Measurements from ENCODE around the gene ECSCR. TPM values are rescaled to one million over a fixed set of nuclear protein-coding genes. Genes with fewer than 3 reads are reported as not detected.
"Not testable (repeated sequence)": the region's sequence is repeated elsewhere in the genome, so short reads cannot be mapped to it uniquely, and the experiment has no call there.

The ECSCR gene
- total RNA-seq, result not detected

DNA sequence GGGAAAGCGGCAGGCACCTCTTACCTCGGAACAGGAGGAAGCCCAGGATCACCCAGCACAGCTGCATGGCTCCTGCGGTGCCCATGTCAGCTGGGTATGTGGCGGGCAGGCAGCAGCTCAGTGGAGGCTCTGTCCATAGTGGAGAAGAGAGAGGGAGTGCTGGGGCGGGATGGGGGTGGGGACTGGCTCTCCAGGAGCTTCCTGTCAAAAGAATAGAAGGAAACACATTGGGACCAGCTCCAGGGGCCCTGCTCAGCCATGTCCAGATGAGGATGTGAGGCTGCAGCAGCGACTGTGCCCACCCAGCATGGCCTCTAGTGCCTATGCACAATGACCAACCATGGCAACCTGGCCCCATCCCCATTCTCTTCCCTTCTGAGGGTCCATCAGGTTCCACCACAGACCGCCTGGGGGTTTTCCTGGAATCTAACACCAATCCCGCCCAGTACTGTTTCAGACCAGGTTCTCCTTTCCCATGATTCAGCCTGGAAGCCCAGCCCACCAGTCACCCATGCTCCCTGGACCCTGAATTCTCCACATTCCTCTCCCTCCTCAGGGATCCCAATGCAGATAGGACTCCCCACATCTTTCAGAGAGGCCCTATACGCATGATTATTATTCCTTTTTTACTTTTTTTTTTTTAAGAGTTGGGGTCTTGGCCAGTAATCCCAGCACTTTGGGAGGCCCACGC is at the start of gene ECSCR:
Gene ECSCR (minus strand): TSS at position 158 of the 691 bp plus-strand sequence. CDS start 73 bp downstream, at position 85.
- ATAC-seq (no peak), DNase-seq (no peak)
- H3K27me3 Mint-ChIP-seq (ENCODE audit: low read depth), result peaks cover 13% of the 10 kb centered on the region
- no peak within 1 kb of the TSS for H3K4me3 Mint-ChIP-seq
- H3K4me1 Mint-ChIP-seq (ENCODE audit: low read depth), result peaks cover 34% of the 10 kb centered on the region
- no peaks in the 10 kb centered on the region for H3K9me3 Mint-ChIP-seq (ENCODE audit: insufficient read depth)
- no peaks in the 10 kb centered on the region for H3K36me3 Mint-ChIP-seq (ENCODE audit: low read depth)
- peak within 1 kb of the TSS; percentile 25 for H3K27ac Mint-ChIP-seq
- ChIA-PET CTCF (interaction anchor here (0.9 to 1.4 kb wide), 3 partner anchors 40 to 51 kb away, joined by 3 to 9 read pairs (median 4); no protein-coding TSS in a partner anchor), POLR2A (interaction anchor here (0.9 kb wide), 1 partner anchor 14 kb away, joined by 4 read pairs; no protein-coding TSS in a partner anchor)

- ATAC-seq, H3K27ac Mint-ChIP-seq: not testable (repeated sequence)
- CTCF ChIA-PET, result interaction anchor here (1.7 to 3.9 kb wide), 2 partner anchors 8 to 82 kb away, joined by 12 to 24 read pairs; no protein-coding TSS in a partner anchor
Measured at GRCh38 chr5:139504722-139505121, 42.2 kb upstream of the ECSCR start.

GRCh38 chr5:139503879-139504278 is 41.3 kb upstream of the ECSCR start:
- not testable (repeated sequence) for DNase-seq; H3K4me3 Mint-ChIP-seq; H3K4me1 Mint-ChIP-seq (ENCODE audit: low read depth); ATAC-seq; H3K9me3 Mint-ChIP-seq (ENCODE audit: insufficient read depth); H3K36me3 Mint-ChIP-seq (ENCODE audit: low read depth); H3K27ac Mint-ChIP-seq
- POLR2A ChIA-PET, result interaction anchor here (0.6 kb wide), 1 partner anchor 82 kb away, joined by 3 read pairs; no protein-coding TSS in a partner anchor
- CTCF ChIA-PET, result interaction anchor here (1.7 to 3.9 kb wide), 2 partner anchors 9 to 81 kb away, joined by 12 to 24 read pairs; no protein-coding TSS in a partner anchor
- peaks cover 22% of the 10 kb centered on the region for H3K27me3 Mint-ChIP-seq (ENCODE audit: low read depth)

More at GRCh38 chr5:139504722-139505121, 42.2 kb upstream of the ECSCR start:
- peaks cover 20% of the 10 kb centered on the region for H3K27me3 Mint-ChIP-seq (ENCODE audit: low read depth)
- H3K4me1 Mint-ChIP-seq (ENCODE audit: low read depth); POLR2A ChIA-PET; H3K36me3 Mint-ChIP-seq (ENCODE audit: low read depth); H3K4me3 Mint-ChIP-seq; H3K9me3 Mint-ChIP-seq (ENCODE audit: insufficient read depth); DNase-seq: not testable (repeated sequence)

DNA sequence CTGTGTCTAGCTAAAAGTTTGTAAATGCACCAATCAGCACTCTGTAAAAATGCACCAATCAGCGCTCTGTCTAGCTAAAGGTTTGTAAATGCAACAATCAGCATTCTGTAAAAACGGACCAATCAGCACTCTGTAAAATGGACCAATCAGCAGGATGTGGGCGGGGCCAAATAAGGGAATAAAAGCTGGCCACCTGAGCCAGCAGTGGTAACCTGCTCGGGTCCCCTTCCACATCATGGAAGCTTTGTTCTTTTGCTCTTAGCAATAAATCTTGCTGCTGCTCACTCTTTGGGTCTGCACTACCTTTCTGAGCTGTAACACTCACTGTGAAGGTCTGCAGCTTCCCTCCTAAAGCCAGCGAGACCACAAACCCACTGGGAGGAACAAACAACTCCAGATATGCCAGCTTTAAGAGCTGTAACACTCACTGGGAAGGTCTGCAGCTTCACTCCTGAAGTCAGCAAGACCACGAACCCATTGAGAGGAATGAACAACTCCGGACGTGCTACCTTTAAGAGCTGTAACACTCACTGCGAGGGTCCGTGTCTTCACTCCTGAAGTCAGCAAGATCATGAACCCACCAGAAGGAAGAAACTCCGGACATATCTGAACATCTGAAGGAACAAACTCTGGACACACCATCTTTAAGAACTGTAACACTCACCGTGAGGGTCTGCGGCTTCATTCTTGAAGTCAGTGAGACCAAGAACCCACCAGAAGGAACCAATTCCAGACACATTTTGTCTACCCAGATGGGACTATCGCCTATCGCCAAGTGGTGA is 40.7 kb upstream of the ECSCR start:
- peaks cover 22% of the 10 kb centered on the region for H3K27me3 Mint-ChIP-seq (ENCODE audit: low read depth)
- H3K4me3 Mint-ChIP-seq; H3K4me1 Mint-ChIP-seq (ENCODE audit: low read depth); H3K27ac Mint-ChIP-seq; ATAC-seq; DNase-seq; H3K36me3 Mint-ChIP-seq (ENCODE audit: low read depth); H3K9me3 Mint-ChIP-seq (ENCODE audit: insufficient read depth): not testable (repeated sequence)
- CTCF ChIA-PET, result interaction anchor here (2.1 to 3.9 kb wide), 2 partner anchors 10 to 81 kb away, joined by 6 to 24 read pairs; no protein-coding TSS in a partner anchor
- POLR2A ChIA-PET, result interaction anchor here (0.6 kb wide), 1 partner anchor 82 kb away, joined by 3 read pairs; no protein-coding TSS in a partner anchor

DNA sequence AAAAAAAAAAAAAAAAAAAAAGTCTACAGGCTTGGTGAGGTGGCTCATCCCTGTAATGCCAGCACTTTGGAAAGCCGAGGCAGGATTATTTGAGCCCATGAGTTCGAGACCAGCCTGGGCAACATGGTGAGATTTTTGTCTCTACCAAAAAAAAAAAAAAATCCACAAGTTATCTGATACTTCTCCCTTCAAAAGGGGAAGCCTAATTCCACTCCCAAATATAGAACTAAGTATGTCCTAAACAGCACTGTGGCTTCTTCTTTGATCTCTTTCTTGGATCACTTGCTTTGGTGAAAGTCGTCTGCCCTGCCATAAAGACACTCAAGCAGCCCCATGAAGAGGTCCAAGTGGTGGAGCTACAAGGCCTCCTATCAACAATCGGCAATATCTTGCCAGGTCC is 38.8 kb upstream of the ECSCR start:
- no peaks in the 10 kb centered on the region for H3K4me1 Mint-ChIP-seq (ENCODE audit: low read depth)
- no peak overlapping the region for H3K4me3 Mint-ChIP-seq
- no peak overlapping the region for H3K27ac Mint-ChIP-seq
- DNase-seq, result no peak
- ChIA-PET POLR2A (no interaction called here), CTCF (interaction anchor here (2.1 to 3.9 kb wide), 2 partner anchors 12 to 79 kb away, joined by 6 to 24 read pairs; no protein-coding TSS in a partner anchor)
- no peaks in the 10 kb centered on the region for H3K36me3 Mint-ChIP-seq (ENCODE audit: low read depth)
- ATAC-seq, result no peak
- no peaks in the 10 kb centered on the region for H3K9me3 Mint-ChIP-seq (ENCODE audit: insufficient read depth)
- H3K27me3 Mint-ChIP-seq (ENCODE audit: low read depth), result peaks cover 19% of the 10 kb centered on the region

- CTCF ChIA-PET, result interaction anchor here (1.0 to 4.3 kb wide), 8 partner anchors 14 to 93 kb away, joined by 3 to 14 read pairs (median 6); partner anchors contain the start of gene STING1
- POLR2A ChIA-PET, result interaction anchor here (0.6 to 1.7 kb wide), 2 partner anchors 13 to 203 kb away, joined by 3 to 5 read pairs; partner anchors contain the start of genes MATR3 and STING1
- no peak for ATAC-seq
Measured at GRCh38 chr5:139495638-139496435, 33.3 kb upstream of the ECSCR start.

GRCh38 chr5:139494832-139495231 is 32.3 kb upstream of the ECSCR start:
- Mint-ChIP-seq H3K9me3 (ENCODE audit: insufficient read depth) (no peaks in the 10 kb centered on the region), H3K27me3 (ENCODE audit: low read depth) (peaks cover 8% of the 10 kb centered on the region), H3K4me1 (ENCODE audit: low read depth) (peaks cover 18% of the 10 kb centered on the region), H3K36me3 (ENCODE audit: low read depth) (no peaks in the 10 kb centered on the region), H3K27ac (no peak overlapping the region), H3K4me3 (no peak overlapping the region)
- no peak for DNase-seq
- no peak for ATAC-seq
- CTCF ChIA-PET, result interaction anchor here (1.0 to 4.3 kb wide), 6 partner anchors 13 to 195 kb away, joined by 3 to 14 read pairs (median 8); partner anchors contain the start of gene STING1
- POLR2A ChIA-PET, result no interaction called here

More at GRCh38 chr5:139495638-139496435, 33.3 kb upstream of the ECSCR start:
- Mint-ChIP-seq H3K27me3 (ENCODE audit: low read depth) (peaks cover 8% of the 10 kb centered on the region), H3K4me3 (no peak overlapping the region), H3K36me3 (ENCODE audit: low read depth) (no peaks in the 10 kb centered on the region), H3K27ac (no peak overlapping the region), H3K9me3 (ENCODE audit: insufficient read depth) (no peaks in the 10 kb centered on the region), H3K4me1 (ENCODE audit: low read depth) (peaks cover 18% of the 10 kb centered on the region)
- DNase-seq, result no peak

DNA sequence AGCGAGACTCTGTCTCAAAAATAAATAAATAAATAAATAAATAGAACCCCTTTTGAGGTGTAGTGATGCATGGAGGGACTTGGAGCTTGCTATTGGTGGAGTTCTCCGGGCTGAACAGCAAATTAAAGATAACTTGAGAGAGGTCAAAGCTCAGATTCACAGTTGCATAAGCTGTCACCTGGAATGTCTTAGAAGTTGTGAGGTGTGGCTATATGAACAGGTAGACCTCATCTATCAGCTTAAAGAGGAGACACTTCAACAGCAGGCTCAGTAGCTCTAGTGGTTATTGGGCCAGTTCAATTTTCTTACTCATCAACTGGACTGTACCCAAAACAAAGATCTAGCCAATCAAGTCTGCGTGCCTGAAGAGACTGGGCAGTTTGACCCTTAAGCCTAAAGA is 31.7 kb upstream of the ECSCR start:
- ChIA-PET POLR2A (interaction anchor here (1.8 kb wide), 1 partner anchor 12 kb away, joined by 4 read pairs; the partner anchor contains the start of gene STING1), CTCF (interaction anchor here (0.7 to 4.3 kb wide), 6 partner anchors 12 to 196 kb away, joined by 3 to 14 read pairs (median 4); partner anchors contain the start of gene STING1)
- Mint-ChIP-seq H3K36me3 (ENCODE audit: low read depth) (no peaks in the 10 kb centered on the region), H3K4me3 (no peak overlapping the region), H3K27me3 (ENCODE audit: low read depth) (peaks cover 6% of the 10 kb centered on the region), H3K4me1 (ENCODE audit: low read depth) (peaks cover 18% of the 10 kb centered on the region), H3K9me3 (ENCODE audit: insufficient read depth) (no peaks in the 10 kb centered on the region), H3K27ac (no peak overlapping the region)
- no peak for DNase-seq
- no peak for ATAC-seq

GRCh38 chr5:139492700-139493192 is 30.2 kb upstream of the ECSCR start:
- peak overlapping the region; percentile 20 for H3K27ac Mint-ChIP-seq
- H3K27me3 Mint-ChIP-seq (ENCODE audit: low read depth), result peaks cover 2% of the 10 kb centered on the region
- no peaks in the 10 kb centered on the region for H3K36me3 Mint-ChIP-seq (ENCODE audit: low read depth)
- no peaks in the 10 kb centered on the region for H3K9me3 Mint-ChIP-seq (ENCODE audit: insufficient read depth)
- CTCF ChIA-PET, result interaction anchor here (0.9 to 4.3 kb wide), 3 partner anchors 10 to 72 kb away, joined by 5 to 14 read pairs (median 5); partner anchors contain the start of gene STING1
- POLR2A ChIA-PET, result interaction anchor here (0.6 to 1.8 kb wide), 2 partner anchors 11 kb away, joined by 4 read pairs; partner anchors contain the start of gene STING1
- H3K4me3 Mint-ChIP-seq, result no peak overlapping the region
- peaks cover 28% of the 10 kb centered on the region for H3K4me1 Mint-ChIP-seq (ENCODE audit: low read depth)
- ATAC-seq (no peak), DNase-seq (no peak)

DNA sequence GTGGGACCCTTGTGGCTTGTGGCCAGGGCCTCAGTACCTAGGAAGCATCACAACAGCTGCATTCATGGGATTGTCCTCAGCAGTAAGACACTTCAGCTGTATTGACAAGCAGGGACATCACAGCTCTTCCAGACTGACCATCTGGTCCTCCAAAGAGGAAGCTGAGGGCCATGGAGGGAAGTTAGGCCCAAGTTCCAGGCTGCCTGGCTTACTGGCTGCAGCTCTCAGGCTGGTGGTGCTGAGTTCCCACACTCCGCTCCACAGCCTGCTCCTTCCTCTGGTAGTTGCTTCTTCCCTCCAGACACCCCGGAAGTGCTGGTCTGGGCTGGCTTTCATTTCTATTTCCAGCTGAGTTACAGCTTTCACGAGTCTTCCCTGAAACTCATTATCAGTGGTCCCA is 25.7 kb upstream of the ECSCR start:
- peak overlapping the region; percentile 80 for H3K27ac Mint-ChIP-seq
- no peak overlapping the region for H3K4me3 Mint-ChIP-seq
- H3K9me3 Mint-ChIP-seq (ENCODE audit: insufficient read depth), result no peaks in the 10 kb centered on the region
- POLR2A ChIA-PET, result no interaction called here
- peaks cover 22% of the 10 kb centered on the region for H3K4me1 Mint-ChIP-seq (ENCODE audit: low read depth)
- ATAC-seq (peak; percentile 45), DNase-seq (no peak)
- H3K27me3 Mint-ChIP-seq (ENCODE audit: low read depth), result no peaks in the 10 kb centered on the region
- H3K36me3 Mint-ChIP-seq (ENCODE audit: low read depth), result no peaks in the 10 kb centered on the region
- CTCF ChIA-PET, result interaction anchor here (1.0 to 1.3 kb wide), 2 partner anchors 25 to 66 kb away, joined by 3 to 5 read pairs; no protein-coding TSS in a partner anchor

Measured in activated CD8-positive, alpha-beta T cell treated with anti-CD3 and anti-CD28 coated beads, Interleukin-2, amount 10 ng/mL, durations not matched to agents 7 days and 5 days (primary cell).